Measurements from ENCODE around the gene SHISA3.

GRCh38 chr4:42398171-42398870 lies 1.0 kb downstream of the SHISA3 start:
- no peak for TF ChIP-seq POLR2A (IDR thresholded peaks at IDR 0.05)
- no peak for TF ChIP-seq CTCF (IDR thresholded peaks at IDR 0.05)
